Upper lobe of left lung (tissue), 4 donors: ENCODE measurements around the gene NDUFB8.

Experiments
- POLR2A ChIP-seq, 4 donors: fragments of 450-650 bp; IDR thresholded peaks; one replicate each; pipeline ENCODE4 v1.5.1; 2016 to 2017; ENCODE audit warnings: antibody characterized with exemption in 4 of 4, mild to moderate bottlenecking in 2 of 4
- POLR2AphosphoS5 ChIP-seq, 2 donors: sonication (generic); formaldehyde crosslinking; IDR thresholded peaks; one replicate each; pipeline ENCODE4 v1.5.1; 2017; ENCODE audit warnings: antibody characterized with exemption in 2 of 2
- TF ChIP-seq, protein P1 (sequence below), 6 experiments: fragments of 450-650 bp in 4 of 6; fragments of 200-600 bp in 2 of 6; sonication (generic) in 2 of 6; IDR thresholded peaks; one replicate each; pipeline ENCODE4 v1.5.1; 2016 to 2019; ENCODE audit warnings: antibody characterized with exemption in 6 of 6

- no peak for TF ChIP-seq POLR2A (IDR thresholded peaks at IDR 0.05)
- TF ChIP-seq, protein P1, sequence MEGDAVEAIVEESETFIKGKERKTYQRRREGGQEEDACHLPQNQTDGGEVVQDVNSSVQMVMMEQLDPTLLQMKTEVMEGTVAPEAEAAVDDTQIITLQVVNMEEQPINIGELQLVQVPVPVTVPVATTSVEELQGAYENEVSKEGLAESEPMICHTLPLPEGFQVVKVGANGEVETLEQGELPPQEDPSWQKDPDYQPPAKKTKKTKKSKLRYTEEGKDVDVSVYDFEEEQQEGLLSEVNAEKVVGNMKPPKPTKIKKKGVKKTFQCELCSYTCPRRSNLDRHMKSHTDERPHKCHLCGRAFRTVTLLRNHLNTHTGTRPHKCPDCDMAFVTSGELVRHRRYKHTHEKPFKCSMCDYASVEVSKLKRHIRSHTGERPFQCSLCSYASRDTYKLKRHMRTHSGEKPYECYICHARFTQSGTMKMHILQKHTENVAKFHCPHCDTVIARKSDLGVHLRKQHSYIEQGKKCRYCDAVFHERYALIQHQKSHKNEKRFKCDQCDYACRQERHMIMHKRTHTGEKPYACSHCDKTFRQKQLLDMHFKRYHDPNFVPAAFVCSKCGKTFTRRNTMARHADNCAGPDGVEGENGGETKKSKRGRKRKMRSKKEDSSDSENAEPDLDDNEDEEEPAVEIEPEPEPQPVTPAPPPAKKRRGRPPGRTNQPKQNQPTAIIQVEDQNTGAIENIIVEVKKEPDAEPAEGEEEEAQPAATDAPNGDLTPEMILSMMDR (IDR thresholded peaks at IDR 0.05), result no peak
- TF ChIP-seq POLR2AphosphoS5 (IDR thresholded peaks at IDR 0.05), result no peak
Observed at GRCh38 chr10:100561005-100561404, 31.3 kb upstream of the NDUFB8 start.
